IMR-90 (cell line): ENCODE data around the gene DCAF8L2. TPM values are rescaled to one million over a fixed set of nuclear protein-coding genes. Genes with fewer than 3 reads are reported as not detected.

Experiments used
- ATAC-seq: fragments of 200-7000 bp; cut with Tn5 transposase; 2 replicates; pipeline ENCODE4 v1.9.1; 2020; ENCODE audit warnings: low read depth, mild to moderate bottlenecking, moderate library complexity
- BruUV-seq: library from RNA; stranded (reverse); fragments of 400-500 nt; replicated peaks from 2 replicates; lab custom pipeline; 2021; lab: Mats Ljungman, UMichigan
- CTCF ChIA-PET: fragments of 300-600 bp; formaldehyde crosslinking; extraction: SDS; loops from one replicate; lab custom pipeline; 2021; ENCODE audit warnings: antibody characterized with exemption; lab: Yijun Ruan, JAX
- POLR2A ChIA-PET: fragments of 300-600 bp; sonication (Branson Sonifier 250); formaldehyde crosslinking; loops from one replicate; lab custom pipeline; 2022; ENCODE audit warnings: antibody characterized with exemption; ENCODE audit not compliant: unreplicated experiment; lab: Charles Lee
- DNase-seq: peaks from one replicate; pipeline ENCODE4 v3.0.0; 2013
- H2AFZ ChIP-seq: replicated peaks from 2 replicates; pipeline ENCODE3; 2013; ENCODE audit warnings: low read length, mild to moderate bottlenecking; ENCODE audit not compliant: poor library complexity
- H2AK5ac ChIP-seq: 2 replicates; pipeline ENCODE4 v1.6.1; 2013; ENCODE audit warnings: low read depth, low read length, inconsistent platforms
- H2AK9ac ChIP-seq: replicated peaks from 2 replicates; pipeline ENCODE3; 2013; ENCODE audit warnings: mild to moderate bottlenecking, low read depth, low read length, moderate library complexity; ENCODE audit not compliant: poor library complexity
- H2BK120ac ChIP-seq: 2 replicates; pipeline ENCODE4 v1.6.1; 2013; ENCODE audit warnings: low read depth, low read length, inconsistent platforms
- H2BK15ac ChIP-seq: 3 replicates; pipeline ENCODE4 v1.6.1; 2013; ENCODE audit warnings: low read depth, low read length, inconsistent platforms
- H2BK20ac ChIP-seq: 2 replicates; pipeline ENCODE4 v1.6.1; 2013; ENCODE audit warnings: low read depth, mild to moderate bottlenecking, inconsistent platforms, low read length, moderate library complexity
- H2BK5ac ChIP-seq: 2 replicates; pipeline ENCODE4 v1.6.1; 2013; ENCODE audit warnings: mild to moderate bottlenecking, low read depth, low read length, inconsistent platforms; ENCODE audit not compliant: poor library complexity, severe bottlenecking
- H3K14ac ChIP-seq: replicated peaks from 2 replicates; pipeline ENCODE4 v1.6.1; 2013; ENCODE audit warnings: low read depth, low read length, inconsistent platforms
- H3K18ac ChIP-seq: 2 replicates; pipeline ENCODE4 v1.6.1; 2013; ENCODE audit warnings: low read depth, low read length, control low read depth
- H3K23ac ChIP-seq: 2 replicates; pipeline ENCODE4 v1.6.1; 2013; ENCODE audit warnings: low read depth, low read length, inconsistent platforms
- H3K27ac ChIP-seq: 2 replicates; pipeline ENCODE4 v1.5.1; 2013; ENCODE audit warnings: mild to moderate bottlenecking, control low read depth, low read length; ENCODE audit not compliant: insufficient read depth
- H3K27me3 ChIP-seq: 2 replicates; pipeline ENCODE4 v1.6.1; 2013; ENCODE audit warnings: low read length; ENCODE audit not compliant: control insufficient read depth, insufficient read depth
- H3K36me3 ChIP-seq: 2 replicates; pipeline ENCODE4 v1.6.1; 2013; ENCODE audit warnings: low read length, mixed read lengths; ENCODE audit not compliant: control insufficient read depth, insufficient read depth
- H3K4ac ChIP-seq: 2 replicates; pipeline ENCODE4 v1.6.1; 2013; ENCODE audit warnings: low read depth, low read length, inconsistent platforms
- H3K4me1 ChIP-seq: 2 replicates; pipeline ENCODE4 v1.6.1; 2013; ENCODE audit warnings: low read length, mixed read lengths; ENCODE audit not compliant: control insufficient read depth, insufficient read depth
- H3K4me2 ChIP-seq: 2 replicates; pipeline ENCODE4 v1.6.1; 2013; ENCODE audit warnings: low read depth, mild to moderate bottlenecking, control low read depth, low read length, moderate library complexity
- H3K4me3 ChIP-seq: 2 replicates; pipeline ENCODE4 v1.5.1; 2013; ENCODE audit warnings: low read depth, mild to moderate bottlenecking, control low read depth, low read length, moderate library complexity; ENCODE audit not compliant: insufficient read depth
- H3K56ac ChIP-seq: 2 replicates; pipeline ENCODE4 v1.6.1; 2013; ENCODE audit warnings: low read length, inconsistent platforms; ENCODE audit not compliant: insufficient read depth; ENCODE audit errors: extremely low read depth
- H3K79me1 ChIP-seq, 2 experiments: 2 replicates each; pipeline ENCODE4 v1.6.1; 2013; ENCODE audit warnings: low read length in 2 of 2, inconsistent platforms in 1 of 2, low read depth in 1 of 2
- H3K9ac ChIP-seq: 2 replicates; pipeline ENCODE4 v1.6.1; 2013; ENCODE audit warnings: low read depth, low read length, control low read depth
- H3K9me1 ChIP-seq: 2 replicates; pipeline ENCODE4 v1.6.1; 2013; ENCODE audit warnings: low read length, inconsistent platforms; ENCODE audit not compliant: insufficient read depth
- H3K9me3 ChIP-seq: 2 replicates; pipeline ENCODE4 v1.6.1; 2013; ENCODE audit warnings: low read length; ENCODE audit not compliant: control insufficient read depth, insufficient read depth
- H4K20me1 ChIP-seq: 2 replicates; pipeline ENCODE4 v1.6.1; 2013; ENCODE audit warnings: low read length, inconsistent platforms; ENCODE audit not compliant: insufficient read depth
- H4K5ac ChIP-seq: 2 replicates; pipeline ENCODE4 v1.6.1; 2013; ENCODE audit warnings: mild to moderate bottlenecking, low read depth, low read length, control low read depth
- H4K8ac ChIP-seq, 2 experiments: 2 replicates each; pipeline ENCODE4 v1.6.1; 2013; ENCODE audit warnings: low read depth in 2 of 2, low read length in 2 of 2, control low read depth in 1 of 2, inconsistent platforms in 1 of 2
- H4K91ac ChIP-seq: 2 replicates; pipeline ENCODE4 v1.6.1; 2013; ENCODE audit warnings: low read depth, low read length, inconsistent platforms; ENCODE audit not compliant: insufficient read depth
- BHLHE40 ChIP-seq: fragments of 150-350 bp; IDR thresholded peaks from 2 replicates; pipeline ENCODE4 v1.6.1; 2016; ENCODE audit warnings: mild to moderate bottlenecking, low read depth, low read length
- CEBPB ChIP-seq: IDR thresholded peaks from 2 replicates; pipeline ENCODE4 v1.6.1; 2012; ENCODE audit warnings: low read depth, low read length, improper control_type of control experiment
- CHD1 ChIP-seq: IDR thresholded peaks from 2 replicates; pipeline ENCODE4 v1.6.1; 2012; ENCODE audit warnings: low read depth, low read length, improper control_type of control experiment
- CTCF ChIP-seq: conservative IDR thresholded peaks from 2 replicates; pipeline ENCODE4 v1.5.1; 2012; ENCODE audit warnings: mild to moderate bottlenecking, low read depth, low read length, improper control_type of control experiment
- ELK1 ChIP-seq: fragments of 150-350 bp; IDR thresholded peaks from 2 replicates; pipeline ENCODE4 v1.6.1; 2016; ENCODE audit warnings: low read depth, mild to moderate bottlenecking, low read length, moderate library complexity, borderline replicate concordance
- FOS ChIP-seq: fragments of 150-350 bp; IDR thresholded peaks from 2 replicates; pipeline ENCODE4 v1.6.1; 2016; ENCODE audit warnings: low read depth, low read length
- MAFK ChIP-seq: IDR thresholded peaks from 2 replicates; pipeline ENCODE4 v1.6.1; 2012; ENCODE audit warnings: low read depth, low read length, improper control_type of control experiment
- MAZ ChIP-seq: IDR thresholded peaks from 2 replicates; pipeline ENCODE4 v1.6.1; 2012; ENCODE audit warnings: low read depth, mild to moderate bottlenecking, low read length, improper control_type of control experiment, moderate library complexity, borderline replicate concordance
- MXI1 ChIP-seq: IDR thresholded peaks from 2 replicates; pipeline ENCODE4 v1.6.1; 2012; ENCODE audit warnings: low read depth, mild to moderate bottlenecking, low read length, moderate library complexity, borderline replicate concordance
- NFE2L2 ChIP-seq: fragments of 150-350 bp; IDR thresholded peaks from 2 replicates; pipeline ENCODE4 v1.6.1; 2016; ENCODE audit warnings: low read depth, mild to moderate bottlenecking, low read length
- POLR2A ChIP-seq: IDR thresholded peaks from 2 replicates; pipeline ENCODE4 v1.6.1; 2012; ENCODE audit warnings: mild to moderate bottlenecking, low read depth, low read length
- RAD21 ChIP-seq: IDR thresholded peaks from 2 replicates; pipeline ENCODE4 v1.6.1; 2012; ENCODE audit warnings: low read length, improper control_type of control experiment
- RCOR1 ChIP-seq: IDR thresholded peaks from 2 replicates; pipeline ENCODE4 v1.6.1; 2012; ENCODE audit warnings: mild to moderate bottlenecking, low read length, improper control_type of control experiment; ENCODE audit not compliant: insufficient replicate concordance
- RFX5 ChIP-seq: IDR thresholded peaks from 2 replicates; pipeline ENCODE4 v1.8.0; 2012; ENCODE audit warnings: low read depth, mild to moderate bottlenecking, low read length, moderate library complexity
- SMC3 ChIP-seq: fragments of 150-350 bp; IDR thresholded peaks from 2 replicates; pipeline ENCODE4 v1.6.1; 2016; ENCODE audit warnings: low read depth, mild to moderate bottlenecking, antibody characterized with exemption, low read length, moderate library complexity
- WGBS, 2 experiments: methylation state at CpG; one replicate each; pipeline versions ENCODE4 v1.1.5 to v1.1.7; 2013; ENCODE audit warnings: missing lambda C conversion rate in 2 of 2; ENCODE audit not compliant: insufficient read length in 1 of 2; ENCODE audit errors: extremely low coverage in 2 of 2; 5-methylcytosine and 5-hydroxymethylcytosine counted together
- dilution Hi-C: fragments of 300-500 bp; cut with HindIII; formaldehyde crosslinking; loops from one replicate; pipeline ENCODE4 v1.14.3; 2018; ENCODE audit warnings: low sequenced_read_pairs; ENCODE audit not compliant: unreplicated experiment
- in situ Hi-C: fragments of 300-500 bp; cut with MboI; formaldehyde crosslinking; loops from 3 replicates; pipeline ENCODE4 v1.14.3; 2019; ENCODE audit warnings: low sequenced_read_pairs, inconsistent platforms, mixed read lengths
- intact Hi-C: fragments of 100-400 bp; cut with micrococcal nuclease; formaldehyde crosslinking; loops from 2 replicates; pipeline ENCODE4 v1.10.0; 2022
- polyA plus RNA-seq, 3 experiments: library from polyadenylated mRNA; depleted of rRNA; stranded (reverse); fragments of >200 nt; gene quantifications; 2 replicates each; pipeline ENCODE4 v1.2.3, GENCODE V29; 2012; ENCODE audit warnings: low replicate concordance in 1 of 3
- total RNA-seq: library from RNA; depleted of rRNA; stranded (reverse); fragments of >200 nt; gene quantifications from 2 replicates; pipeline ENCODE4 v1.2.3, GENCODE V29; 2012

Gene DCAF8L2
- total and polyA plus RNA-seq, 2 of the 4 experiments (the other 2 are of a cell fraction) = not detected

GRCh38 chrX:27619459-27619858, 29.3 kb downstream of the DCAF8L2 start:
- in situ Hi-C loops = no loop called here
- Histone ChIP-seq H3K4me3 (no peak overlapping the region), H3K4ac (no peak overlapping the region), H2BK5ac (no peak overlapping the region), H2BK120ac (no peak overlapping the region), H3K18ac (no peak overlapping the region), H3K14ac (no peak overlapping the region), H3K27me3 (no peaks in the 10 kb centered on the region), H3K9me1 (no peaks in the 10 kb centered on the region), H2AK5ac (no peak overlapping the region), H3K4me2 (no peak overlapping the region), H3K36me3 (no peaks in the 10 kb centered on the region), H2BK15ac (no peak overlapping the region), H4K5ac (no peak overlapping the region), H4K20me1 (no peaks in the 10 kb centered on the region), H4K8ac (no peak overlapping the region), H3K79me1 (no peaks in the 10 kb centered on the region), H3K9me3 (no peaks in the 10 kb centered on the region), H2AFZ (no peak overlapping the region), H3K4me1 (no peaks in the 10 kb centered on the region), H3K56ac (no peak overlapping the region), H3K23ac (no peak overlapping the region), H4K91ac (no peak overlapping the region), H3K9ac (no peak overlapping the region), H2BK20ac (no peak overlapping the region), H2AK9ac (no peak overlapping the region), H3K27ac (no peak overlapping the region)
- TF ChIP-seq ELK1 (no peak), RAD21 (no peak), MAZ (no peak), RFX5 (no peak), FOS (no peak), MAFK (no peak), BHLHE40 (no peak), CEBPB (no peak), NFE2L2 (no peak), SMC3 (no peak), MXI1 (no peak), RCOR1 (no peak), CHD1 (no peak), CTCF (no peak), POLR2A (no peak)
- intact Hi-C loops = no loop called here
- ATAC-seq = no peak
- DNase-seq = no peak
- dilution Hi-C loops = no loop called here
- CTCF ChIA-PET = interaction anchor here (0.7 kb wide), 1 partner anchor 34 kb away, joined by 3 read pairs; no protein-coding TSS in a partner anchor
- WGBS, 2 experiments = no CpG with 5 or more reads among the region's 1 CpG
- POLR2A ChIA-PET = no interaction called here
- no TSS peak for BruUV-seq
